ENCODE measurements around the gene ARHGAP33. TPM values are rescaled to one million over a fixed set of nuclear protein-coding genes. Genes with fewer than 3 reads are reported as not detected.

Gene ARHGAP33
- 10 to 100 TPM in 3 of 4 donors, 1 to 10 TPM in 1; 4.2 to 16.0 (median 13.0) TPM for total RNA-seq

DNA sequence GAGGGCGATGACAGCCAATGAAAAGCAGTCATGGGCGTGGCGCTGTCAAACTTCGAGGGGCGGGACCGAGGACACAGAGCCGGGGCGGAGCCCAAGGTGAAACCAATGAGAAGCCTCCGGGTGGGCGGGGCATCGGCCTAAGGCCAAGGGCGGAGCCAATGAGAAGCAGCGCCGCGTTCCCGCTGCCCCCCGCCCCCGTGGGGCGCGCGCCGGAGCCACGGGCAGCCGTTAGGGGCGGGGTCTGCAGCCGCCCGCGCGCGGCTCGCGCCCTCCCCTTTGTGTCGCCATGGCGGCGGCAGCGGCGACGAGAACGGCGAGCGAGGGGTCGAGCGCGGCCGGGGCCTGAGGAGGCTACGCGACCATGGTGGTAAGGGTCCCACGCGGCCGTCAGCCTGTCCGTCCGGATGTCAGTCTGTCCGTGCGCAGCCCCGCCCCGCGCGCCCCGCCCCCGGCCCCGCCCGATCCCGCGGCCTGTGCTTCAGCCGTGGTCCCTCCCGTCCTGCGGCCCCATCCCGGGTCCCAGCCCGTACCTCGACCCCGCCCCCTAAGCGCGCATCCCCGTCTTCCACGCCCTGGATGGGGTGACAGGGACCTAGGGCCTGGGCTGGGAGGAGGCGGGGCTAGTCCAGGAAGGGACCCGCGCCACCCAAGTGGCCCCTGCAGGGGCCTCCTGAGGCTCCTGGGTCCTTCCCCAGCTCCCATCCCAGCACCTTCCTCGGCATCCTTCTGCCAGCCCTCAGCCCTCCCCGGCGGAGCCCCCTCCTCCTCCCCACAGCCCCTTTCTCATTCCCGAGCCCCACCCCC is at the start of gene ARHGAP33:
ARHGAP33 (plus strand) TSS at position 267 of the 804 bp plus-strand sequence; CDS start at position 362, 95 bp downstream.
- Histone ChIP-seq H3K9me3 (no peaks in the 10 kb centered on the region), H3K27me3 (no peaks in the 10 kb centered on the region), H3K27ac (no peak within 1 kb of the TSS), H3K4me1 (peaks cover 6 to 8% of the 10 kb centered on the region in 2 donors), H3K36me3 (no peaks in the 10 kb centered on the region), H3K4me3 (replicated peaks in 1 of 3) (peak within 1 kb of the TSS in 2 of 3 donors; percentile 35 to 83)
- DNase-seq = peak; percentile 99 to 100
- WGBS, 2 donors = 0 to 2% methylated on average over 18 of the region's 82 CpGs
- intact Hi-C loops (cut with DNase I) = no loop called here
- TF ChIP-seq POLR2A (IDR thresholded peaks at IDR 0.05) = no peak

- 94 to 97% methylated on average over 19 to 20 of the region's 25 CpGs for WGBS, 2 donors
- H3K4me3 ChIP-seq (replicated peaks in 1 of 3) = no peak overlapping the region
- DNase-seq = no peak
- H3K27ac ChIP-seq = no peak overlapping the region
- H3K4me1 ChIP-seq = no peaks in the 10 kb centered on the region
- no peaks in the 10 kb centered on the region for H3K27me3 ChIP-seq
- intact Hi-C loops (cut with DNase I) = no loop called here
- no peak for TF ChIP-seq POLR2A (IDR thresholded peaks at IDR 0.05)
- no peak for TF ChIP-seq CTCF (IDR thresholded peaks at IDR 0.05)
- H3K36me3 ChIP-seq = peaks cover 97 to 98% of the 10 kb centered on the region in 2 donors
- no peaks in the 10 kb centered on the region for H3K9me3 ChIP-seq
These were observed 48.1 kb upstream of the ARHGAP33 start for GRCh38 chr19:35727053-35727955.

DNA sequence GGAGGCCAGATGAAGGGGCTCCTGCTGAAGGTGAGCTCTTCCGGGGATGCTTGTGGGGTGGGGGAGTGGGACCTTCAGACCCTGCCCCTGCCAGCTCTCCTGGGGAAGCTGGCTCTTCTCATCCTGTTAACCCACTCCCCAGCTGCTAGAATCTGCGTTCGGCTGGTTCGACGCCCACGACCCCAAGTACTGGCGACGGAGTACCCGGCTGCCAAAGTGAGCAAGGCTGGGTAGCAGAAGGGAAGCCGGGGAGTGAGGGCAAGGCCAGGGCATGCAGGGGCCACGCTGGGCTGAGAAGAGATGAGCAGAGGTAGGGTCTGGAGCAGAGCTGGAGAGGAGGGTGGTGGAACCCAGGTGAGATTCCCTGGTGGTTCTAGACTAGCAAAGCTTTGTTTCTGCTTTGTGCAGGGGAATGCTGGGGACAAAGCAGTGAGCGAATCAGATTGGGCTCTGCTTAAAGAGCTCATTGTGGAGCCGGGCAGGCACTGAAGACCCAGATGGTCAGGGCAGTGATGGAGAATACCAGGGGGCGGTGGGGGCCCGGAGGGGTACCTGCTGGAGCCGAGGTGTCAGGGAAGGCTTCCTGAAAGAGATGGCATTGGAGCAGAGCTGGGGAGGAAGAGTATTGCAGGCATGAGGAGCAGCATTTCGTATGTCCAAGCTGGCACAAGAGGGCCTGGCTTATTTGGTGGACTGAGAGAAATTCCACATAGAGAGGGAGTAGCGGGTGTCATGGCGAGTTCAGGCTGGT is 47.2 kb upstream of the ARHGAP33 start:
- no peak overlapping the region for H3K27ac ChIP-seq
- no peaks in the 10 kb centered on the region for H3K27me3 ChIP-seq
- WGBS, 2 donors = 96 to 97% methylated on average over 17 to 19 of the region's 19 CpGs
- H3K4me1 ChIP-seq = no peaks in the 10 kb centered on the region
- H3K4me3 ChIP-seq (replicated peaks in 1 of 3) = no peak overlapping the region
- TF ChIP-seq POLR2A (IDR thresholded peaks at IDR 0.05) = no peak
- TF ChIP-seq CTCF (IDR thresholded peaks at IDR 0.05) = no peak
- DNase-seq = no peak
- intact Hi-C loops (cut with DNase I) = no loop called here
- peaks cover 92 to 98% of the 10 kb centered on the region in 2 donors for H3K36me3 ChIP-seq
- H3K9me3 ChIP-seq = no peaks in the 10 kb centered on the region

DNA sequence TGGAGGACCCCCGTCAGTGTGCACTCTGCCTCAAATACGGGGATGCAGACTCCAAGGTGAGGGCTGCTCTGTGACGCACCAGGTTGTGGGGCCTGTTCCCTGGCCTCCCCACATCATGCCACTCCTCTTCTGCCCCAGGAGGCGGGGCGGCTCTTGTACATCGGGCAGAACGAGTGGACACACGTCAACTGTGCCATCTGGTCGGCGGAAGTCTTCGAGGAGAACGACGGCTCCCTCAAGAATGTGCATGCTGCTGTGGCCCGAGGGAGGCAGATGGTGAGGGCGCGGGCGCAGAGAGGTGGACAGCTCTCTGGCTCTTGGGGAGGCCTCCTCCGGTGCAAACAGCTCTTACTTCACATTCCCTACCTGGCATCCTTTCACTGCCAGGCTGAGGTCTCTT is 46.3 kb upstream of the ARHGAP33 start:
- 88 to 98% methylated on average over 10 to 12 of the region's 18 CpGs for WGBS, 2 donors
- Histone ChIP-seq H3K4me3 (replicated peaks in 1 of 3) (no peak overlapping the region), H3K27me3 (no peaks in the 10 kb centered on the region), H3K36me3 (peaks cover 83 to 91% of the 10 kb centered on the region in 2 donors), H3K27ac (no peak overlapping the region), H3K4me1 (no peaks in the 10 kb centered on the region), H3K9me3 (no peaks in the 10 kb centered on the region)
- intact Hi-C loops (cut with DNase I) = no loop called here
- DNase-seq = no peak
- TF ChIP-seq CTCF (IDR thresholded peaks at IDR 0.05) = no peak
- TF ChIP-seq POLR2A (IDR thresholded peaks at IDR 0.05) = no peak

DNA sequence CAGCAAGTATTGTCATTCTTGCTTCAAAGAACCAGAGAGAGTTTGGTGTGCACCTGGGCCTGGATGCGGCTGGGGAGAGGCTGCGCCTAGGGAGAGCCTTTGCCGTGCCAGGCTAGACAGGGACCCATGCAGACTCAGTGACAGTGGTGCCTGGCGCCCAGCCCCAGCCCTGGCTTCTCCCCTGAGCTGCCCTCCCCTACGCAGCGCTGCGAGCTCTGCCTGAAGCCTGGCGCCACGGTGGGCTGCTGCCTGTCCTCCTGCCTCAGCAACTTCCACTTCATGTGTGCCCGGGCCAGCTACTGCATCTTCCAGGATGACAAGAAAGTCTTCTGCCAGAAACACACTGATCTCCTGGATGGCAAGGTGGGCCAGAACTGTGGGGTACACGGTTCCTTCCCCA is 45.6 kb upstream of the ARHGAP33 start:
- H3K27ac ChIP-seq = no peak overlapping the region
- H3K36me3 ChIP-seq = peaks cover 76 to 83% of the 10 kb centered on the region in 2 donors
- H3K4me1 ChIP-seq = no peaks in the 10 kb centered on the region
- WGBS, 2 donors = 87 to 97% methylated on average over 6 to 11 of the region's 11 CpGs
- no peaks in the 10 kb centered on the region for H3K27me3 ChIP-seq
- no peak overlapping the region for H3K4me3 ChIP-seq (replicated peaks in 1 of 3)
- no peaks in the 10 kb centered on the region for H3K9me3 ChIP-seq
- DNase-seq = no peak
- TF ChIP-seq POLR2A (IDR thresholded peaks at IDR 0.05) (no peak), CTCF (IDR thresholded peaks at IDR 0.05) (no peak)
- intact Hi-C loops (cut with DNase I) = no loop called here

Measured in thyroid gland (tissue), 4 donors.